AG08395 (cell line): ENCODE measurements around the gene MAPKAPK2.

Source experiments
- DNase-seq: peaks from one replicate; pipeline ENCODE4 v3.0.0; 2012; ENCODE audit warnings: mixed read lengths, low spot score

Gene MAPKAPK2

DNA sequence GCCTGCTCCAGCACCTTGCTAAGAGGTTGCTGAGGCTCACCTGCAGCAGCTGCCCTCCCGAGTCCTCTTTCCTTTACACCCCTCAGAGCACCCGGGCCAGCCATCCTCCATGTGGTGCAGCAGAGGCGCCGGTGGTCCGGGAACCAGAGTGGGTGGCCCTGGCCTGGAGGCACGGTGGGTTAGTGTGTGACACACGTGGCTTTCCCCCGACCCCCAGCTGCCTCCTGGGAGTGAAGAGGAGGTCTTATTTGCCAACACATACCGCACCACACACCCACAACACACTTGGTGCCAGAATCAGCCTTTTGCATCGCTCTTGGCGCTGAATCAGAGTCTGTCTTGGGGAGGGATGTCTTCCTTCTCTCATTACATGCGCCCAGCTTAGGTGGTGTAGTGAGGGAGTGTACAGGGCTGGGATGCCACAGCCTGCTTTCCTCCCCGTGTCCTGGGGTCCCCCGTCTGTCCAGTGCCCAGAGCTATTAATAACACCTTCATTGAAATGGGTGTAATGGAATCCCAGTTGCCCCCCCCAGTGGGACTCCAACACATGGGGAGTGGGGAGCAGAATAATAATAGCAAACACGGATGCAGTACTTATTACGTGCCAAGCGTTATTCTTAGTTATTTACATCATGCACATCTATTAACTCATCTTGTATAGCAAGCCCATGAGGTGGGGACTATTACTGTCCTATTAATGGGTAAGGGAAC, 38.2 kb downstream of the MAPKAPK2 start:
- no peak for DNase-seq

DNA sequence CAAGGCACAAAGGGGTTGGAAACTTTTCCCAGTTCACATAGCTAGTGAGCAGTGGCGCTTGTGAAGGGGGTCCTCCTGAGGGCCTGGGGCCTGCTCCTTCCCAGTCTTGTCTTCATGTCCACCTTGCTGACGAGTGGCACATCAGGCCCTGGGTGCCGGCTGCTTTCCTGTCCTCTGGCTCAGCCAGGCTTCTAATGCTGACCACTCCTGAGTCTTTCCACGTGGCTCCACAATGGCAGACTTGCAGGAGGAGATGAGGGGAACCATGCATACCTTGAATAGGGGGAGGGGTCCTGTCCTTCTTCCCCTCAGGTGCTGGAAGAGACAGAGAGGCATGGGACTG, 38.7 kb downstream of the MAPKAPK2 start:
- no peak for DNase-seq

DNA sequence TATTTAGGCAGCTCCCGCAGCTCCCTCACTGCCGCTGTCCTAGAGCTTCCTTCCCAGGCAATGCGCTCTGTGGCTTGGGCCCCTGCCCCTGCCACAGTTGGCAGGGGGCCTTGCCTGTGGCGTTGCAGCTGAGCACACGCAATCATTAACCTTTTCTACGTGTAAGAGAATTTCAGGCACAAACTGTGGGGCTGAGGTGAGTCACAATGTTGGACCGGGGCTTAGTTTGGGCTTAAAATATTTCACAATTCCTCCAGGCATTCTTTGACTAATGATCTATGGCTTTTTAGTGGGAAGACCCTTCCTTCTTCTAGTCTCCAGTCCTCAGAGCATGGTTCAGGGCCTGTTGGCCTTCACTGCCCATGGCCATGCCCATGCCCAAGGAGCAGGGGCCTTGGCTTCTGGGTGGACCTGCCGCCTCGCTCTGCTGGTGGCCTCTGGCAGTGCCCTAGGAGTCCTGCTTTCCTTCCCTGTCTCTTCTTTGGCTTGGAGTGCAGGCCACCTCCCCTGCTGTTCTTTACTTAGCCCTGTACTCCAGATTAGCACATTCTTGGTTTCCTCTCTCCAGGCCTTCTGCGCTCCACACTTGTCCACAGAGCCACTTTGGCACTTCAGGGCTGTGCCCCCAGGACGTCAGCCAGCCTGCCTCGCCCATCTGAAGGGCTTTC, 39.2 kb downstream of the MAPKAPK2 start:
- peak; percentile 65 for DNase-seq

DNA sequence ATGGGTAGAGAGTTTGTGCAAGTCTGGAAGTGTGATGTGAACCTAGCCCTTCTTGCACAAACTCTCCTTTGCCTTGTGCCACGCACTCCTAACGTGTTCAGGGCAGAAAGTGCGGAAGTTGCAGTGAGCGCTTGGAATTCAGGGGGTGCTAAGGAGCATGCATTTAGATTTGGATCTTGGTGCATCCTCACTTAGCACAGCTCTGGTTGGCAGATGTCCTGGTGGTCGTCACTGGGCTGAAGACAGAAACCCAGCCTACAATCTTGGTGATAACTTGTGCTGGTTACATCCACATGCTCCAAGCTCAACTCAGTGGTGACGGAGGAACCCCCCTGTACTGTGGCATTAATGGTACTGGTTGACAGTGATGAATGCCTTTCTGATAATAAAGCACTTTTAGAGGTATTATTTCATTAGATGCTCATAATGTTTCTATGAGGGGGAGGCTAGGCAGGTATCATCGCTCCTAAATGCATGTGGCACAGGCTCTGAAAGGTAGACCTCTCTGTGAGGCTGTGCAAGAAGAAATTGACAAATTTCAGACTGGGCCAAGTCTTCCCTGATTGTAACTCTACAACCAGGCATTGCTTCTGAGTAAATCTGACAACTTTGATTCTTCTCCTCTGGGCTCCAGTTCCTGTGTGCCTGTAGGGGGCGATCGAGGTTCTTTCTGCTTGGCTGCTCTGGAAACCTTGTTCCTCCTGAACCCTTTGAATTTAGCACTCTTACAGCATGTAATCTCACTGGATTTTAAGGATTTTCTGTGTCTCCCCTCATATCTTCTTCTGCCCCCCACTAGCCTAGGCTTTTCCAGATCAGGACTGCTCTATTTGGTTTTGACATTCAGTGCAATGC, 40.6 kb downstream of the MAPKAPK2 start:
- DNase-seq: peak; percentile 62

DNA sequence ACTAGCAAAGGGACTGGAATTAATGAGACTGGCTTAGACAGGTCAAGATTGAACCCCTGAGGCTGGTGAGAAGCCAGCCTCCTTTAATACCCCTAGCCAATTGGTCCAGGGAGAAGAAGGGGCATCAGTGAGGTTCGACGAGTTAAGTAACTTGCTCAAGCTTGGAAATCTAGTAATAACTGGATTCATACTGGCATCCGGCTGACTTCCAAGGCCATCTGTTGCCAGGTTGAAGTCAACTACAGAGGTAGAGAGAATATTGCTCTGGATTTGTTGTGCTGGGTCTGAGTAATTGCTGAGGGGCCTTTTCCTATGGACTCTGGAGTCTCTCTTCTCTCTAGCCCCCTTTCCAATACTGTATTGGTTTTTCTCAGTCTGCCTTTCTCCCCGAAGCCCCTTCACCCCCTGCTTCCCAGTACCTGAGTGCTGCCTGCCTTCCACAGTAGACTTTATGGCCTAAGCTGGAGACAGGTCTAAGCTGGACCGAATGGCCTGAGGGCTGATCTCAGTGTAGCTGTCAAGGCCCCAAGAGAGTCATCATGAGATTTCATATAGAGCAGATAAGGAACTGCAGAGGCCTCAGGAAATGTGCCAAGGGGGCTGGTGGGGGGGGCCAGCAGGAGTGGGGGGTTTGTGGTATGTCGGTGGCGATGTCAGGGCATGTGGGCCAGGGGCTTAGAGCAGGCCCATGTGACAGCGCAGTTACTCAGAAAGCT, 43.4 kb downstream of the MAPKAPK2 start:
- no peak for DNase-seq

DNA sequence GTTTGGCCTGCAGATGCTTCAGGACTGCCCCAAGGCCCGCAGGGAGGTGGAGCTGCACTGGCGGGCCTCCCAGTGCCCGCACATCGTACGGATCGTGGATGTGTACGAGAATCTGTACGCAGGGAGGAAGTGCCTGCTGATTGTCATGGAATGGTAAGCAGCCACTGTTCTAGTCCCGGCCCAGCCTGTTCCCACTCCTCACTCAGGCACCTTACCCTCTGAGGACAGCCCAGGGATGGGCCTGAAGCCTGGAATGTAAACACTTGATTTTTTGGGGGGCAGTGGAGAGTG, 43.9 kb downstream of the MAPKAPK2 start:
- DNase-seq: no peak

DNA sequence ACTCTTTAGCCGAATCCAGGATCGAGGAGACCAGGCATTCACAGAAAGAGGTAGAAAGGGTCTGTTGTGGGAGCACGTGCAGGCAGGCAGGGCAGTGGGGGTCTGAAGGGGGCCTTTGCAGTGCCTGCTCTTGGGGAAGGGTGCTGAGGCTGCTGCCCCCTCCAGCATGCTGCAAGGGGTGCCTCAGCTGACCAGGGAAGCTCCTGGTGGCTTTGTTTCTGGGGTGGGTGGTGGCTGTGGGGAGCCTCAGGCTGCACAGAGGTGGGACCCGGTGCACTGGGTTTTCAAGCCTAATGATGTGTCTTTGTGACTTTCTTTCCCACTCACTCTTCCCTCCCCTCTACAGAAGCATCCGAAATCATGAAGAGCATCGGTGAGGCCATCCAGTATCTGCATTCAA, 44.3 kb downstream of the MAPKAPK2 start:
- DNase-seq: no peak

DNA sequence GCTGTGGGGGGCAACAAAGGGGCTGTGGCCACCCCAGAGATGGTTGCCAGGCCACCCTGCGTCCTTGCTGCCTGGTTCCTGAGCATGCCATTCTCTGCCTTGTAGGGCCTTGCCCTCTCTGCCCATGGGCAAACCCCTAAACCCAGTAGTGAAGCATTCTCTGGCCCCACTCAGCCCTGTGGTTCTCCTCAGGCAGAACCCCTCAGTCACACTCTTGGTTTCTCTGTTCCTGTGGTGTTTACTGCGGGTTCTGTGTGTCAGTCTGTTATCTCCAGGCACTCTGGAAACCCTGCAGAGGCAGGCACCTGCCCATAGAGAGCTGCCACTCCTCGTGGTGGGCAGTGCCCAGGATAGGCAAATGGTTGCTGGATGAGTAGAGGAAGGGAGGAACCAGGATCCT, 44.8 kb downstream of the MAPKAPK2 start:
- DNase-seq: no peak

DNA sequence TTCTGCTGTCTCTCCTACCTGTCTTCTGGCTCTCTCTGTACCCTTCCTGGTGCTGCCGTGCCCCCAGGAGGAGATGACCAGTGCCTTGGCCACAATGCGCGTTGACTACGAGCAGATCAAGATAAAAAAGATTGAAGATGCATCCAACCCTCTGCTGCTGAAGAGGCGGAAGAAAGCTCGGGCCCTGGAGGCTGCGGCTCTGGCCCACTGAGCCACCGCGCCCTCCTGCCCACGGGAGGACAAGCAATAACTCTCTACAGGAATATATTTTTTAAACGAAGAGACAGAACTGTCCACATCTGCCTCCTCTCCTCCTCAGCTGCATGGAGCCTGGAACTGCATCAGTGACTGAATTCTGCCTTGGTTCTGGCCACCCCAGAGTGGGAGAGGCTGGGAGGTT, 47.8 kb downstream of the MAPKAPK2 start:
- no peak for DNase-seq

DNA sequence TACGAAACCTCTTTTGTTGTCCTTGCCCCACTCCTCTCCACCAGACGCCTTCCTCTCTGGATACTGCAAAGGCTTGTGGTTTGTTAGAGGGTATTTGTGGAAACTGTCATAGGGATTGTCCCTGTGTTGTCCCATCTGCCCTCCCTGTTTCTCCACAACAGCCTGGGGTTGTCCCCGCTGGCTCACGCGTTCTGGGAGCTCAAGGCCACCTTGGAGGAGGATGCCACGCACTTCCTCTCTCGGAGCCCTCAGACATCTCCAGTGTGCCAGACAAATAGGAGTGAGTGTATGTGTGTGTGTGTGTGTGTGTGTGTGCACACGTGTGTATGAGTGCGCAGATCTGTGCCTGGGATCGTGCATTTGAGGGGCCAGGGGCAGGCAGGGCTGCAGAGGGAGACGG, 48.3 kb downstream of the MAPKAPK2 start:
- DNase-seq: no peak

DNA sequence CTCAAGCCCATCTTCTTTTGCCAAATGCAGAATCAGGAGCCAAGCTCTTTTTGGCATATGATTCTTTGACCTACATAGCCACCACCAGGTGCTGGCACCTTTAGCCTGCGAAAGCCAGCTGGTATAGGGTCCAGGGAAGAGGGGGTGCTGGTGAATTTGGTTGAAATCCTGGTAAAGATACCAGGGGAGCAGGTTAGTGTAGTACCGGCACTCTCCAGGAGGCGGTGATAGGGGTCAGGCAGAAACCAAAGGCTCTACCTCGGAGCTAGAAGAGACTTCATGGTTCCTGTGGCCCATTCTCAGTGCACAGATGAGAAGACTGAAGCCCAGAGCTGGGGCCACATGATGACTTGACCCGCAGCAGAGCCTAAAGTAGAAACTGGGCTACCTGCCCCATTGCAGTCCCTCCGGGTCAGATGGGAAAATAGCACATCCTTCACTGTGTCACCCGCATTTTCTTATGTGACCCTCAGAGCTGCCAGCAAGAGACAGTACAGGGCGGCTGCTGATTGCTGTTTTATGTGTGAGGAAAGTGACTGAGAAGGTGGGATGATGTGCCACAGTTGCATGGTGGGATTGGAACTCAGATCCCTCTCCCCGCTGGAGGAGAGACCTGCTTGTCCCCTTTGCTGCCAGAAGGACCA, 49.9 kb downstream of the MAPKAPK2 start:
- DNase-seq: peak; percentile 77

DNA sequence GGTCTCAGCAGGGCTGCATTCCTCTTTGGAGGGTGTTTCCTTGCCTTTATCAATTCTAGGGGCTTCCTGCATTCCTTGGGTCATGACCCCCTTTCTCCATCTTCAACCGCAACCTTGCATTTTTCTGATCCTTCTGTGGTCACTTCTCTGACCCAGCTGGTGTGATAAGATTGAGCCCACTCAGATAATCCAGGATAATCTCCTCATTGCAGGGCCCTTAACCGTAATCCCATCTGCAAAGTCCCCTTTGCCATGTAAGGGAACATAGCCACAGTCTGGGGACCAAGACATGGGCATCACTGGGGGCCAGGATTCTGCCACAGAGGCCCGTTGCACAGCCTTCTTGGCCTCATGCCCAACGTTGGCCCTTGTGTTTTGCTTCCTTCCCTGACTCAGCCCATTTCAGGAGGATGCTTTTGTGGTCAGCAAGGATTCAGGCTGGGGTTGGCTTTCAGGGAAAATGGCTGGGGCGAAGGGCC, 50.9 kb downstream of the MAPKAPK2 start:
- DNase-seq: peak; percentile 29

DNA sequence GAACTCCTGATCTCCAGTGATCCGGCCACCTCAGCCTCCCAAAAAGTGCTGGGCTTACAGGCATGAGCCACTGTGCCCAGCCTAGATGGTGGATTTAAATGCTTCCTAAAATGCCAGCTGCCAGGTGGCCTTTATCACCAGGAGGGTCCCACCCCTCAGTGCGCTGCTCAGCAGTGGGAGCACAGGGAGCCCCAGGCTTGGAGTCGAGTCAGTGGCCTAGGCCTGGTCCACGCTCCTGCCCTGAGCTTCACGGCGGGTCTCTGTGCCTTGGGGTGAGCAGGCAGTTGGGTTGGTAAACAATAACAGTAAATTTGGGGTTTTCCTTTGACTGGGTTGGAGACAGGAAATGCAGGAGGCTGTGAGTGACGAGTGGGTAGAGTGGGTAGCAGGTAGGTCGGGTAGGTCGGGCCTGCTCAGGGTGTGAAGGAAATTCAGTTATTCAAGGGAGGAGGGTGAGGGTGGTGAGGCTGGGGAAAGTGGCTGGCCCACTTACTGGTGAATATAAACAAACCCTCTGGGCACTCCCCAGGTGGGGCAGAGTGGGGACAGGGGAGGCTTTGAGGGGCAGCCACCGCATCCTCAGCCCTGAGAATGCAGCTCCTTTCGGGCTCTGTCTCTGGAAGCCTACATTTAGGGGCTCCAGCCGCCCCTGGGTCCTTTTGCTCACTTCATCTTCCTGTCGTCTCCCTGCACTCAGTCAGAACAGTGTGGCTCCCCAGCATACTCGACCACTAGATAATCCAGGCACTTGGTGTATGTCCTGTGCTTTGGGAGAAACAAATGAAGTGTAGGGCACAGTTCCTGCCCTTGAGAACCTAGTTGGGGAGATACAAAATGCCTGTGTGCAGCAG, 52.4 kb downstream of the MAPKAPK2 start:
- no peak for DNase-seq

DNA sequence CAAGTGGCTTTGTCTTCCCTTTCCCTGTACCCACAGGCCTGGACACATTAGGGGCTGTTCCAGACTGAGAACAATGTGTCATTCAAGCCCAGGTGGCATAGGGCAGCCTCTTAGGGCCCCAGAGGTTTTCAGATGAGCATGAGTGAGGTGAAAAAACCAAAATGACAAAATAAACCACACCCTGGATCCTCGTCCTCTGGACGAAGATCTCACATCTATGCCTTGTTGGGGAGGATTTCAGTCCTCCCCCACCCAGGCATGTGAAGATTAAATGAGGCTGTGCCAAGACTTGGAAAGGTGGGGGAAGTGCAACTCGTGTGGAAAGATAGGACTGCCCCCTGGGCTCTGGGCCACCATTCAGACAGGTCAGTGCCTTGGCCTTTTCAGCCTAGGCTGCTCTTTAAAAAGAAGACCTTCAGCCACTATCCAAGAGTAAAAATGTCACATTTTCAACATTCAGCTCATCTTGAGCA, 53.1 kb downstream of the MAPKAPK2 start:
- no peak for DNase-seq

DNA sequence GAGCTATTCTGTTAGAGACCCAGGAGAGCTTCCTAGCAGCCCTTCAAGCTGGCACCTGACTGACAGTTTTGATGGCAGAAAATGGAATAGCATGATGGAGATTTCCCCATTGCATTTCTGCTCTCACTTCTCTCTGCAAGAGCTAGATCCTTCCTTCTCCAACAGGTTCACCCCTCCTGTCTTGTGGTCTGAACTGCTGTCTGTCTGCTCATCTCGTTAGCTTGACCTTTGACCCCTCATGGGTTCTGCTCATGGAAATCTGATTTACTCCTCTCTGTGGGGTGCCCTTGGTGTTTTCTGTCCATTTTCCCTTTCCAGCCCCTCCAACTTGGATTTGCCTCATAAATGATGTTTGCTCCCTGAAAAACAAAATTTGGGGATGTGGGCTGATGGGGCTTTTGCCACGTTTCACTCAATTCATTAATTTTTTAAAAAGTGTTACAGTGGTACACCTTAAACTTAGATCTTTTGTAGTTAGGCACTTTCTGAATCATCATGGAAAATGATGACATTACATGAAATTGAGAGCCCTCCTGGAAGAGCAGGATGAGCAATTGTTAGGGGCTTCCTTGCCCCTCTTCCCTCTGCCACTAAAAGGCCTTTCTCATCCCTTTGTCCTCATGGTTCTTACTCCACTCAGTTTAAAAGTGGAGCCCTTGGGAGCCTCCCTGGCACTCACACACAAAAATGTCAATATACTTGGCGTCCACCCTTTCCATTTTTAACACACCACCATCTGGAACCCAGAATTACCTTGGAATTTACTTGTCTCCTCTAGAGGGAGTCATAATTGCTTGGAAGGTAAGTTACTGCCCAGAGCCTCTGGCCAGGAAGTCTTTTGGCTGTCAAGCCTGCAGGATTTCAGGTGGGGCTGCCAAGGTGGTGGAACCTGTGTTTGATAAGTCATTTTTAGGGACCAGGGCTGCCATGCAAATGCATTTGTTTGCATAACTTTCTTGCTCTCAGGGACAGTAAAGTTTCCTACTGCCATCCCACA, 54.0 kb downstream of the MAPKAPK2 start:
- DNase-seq: peak; percentile 49

DNA sequence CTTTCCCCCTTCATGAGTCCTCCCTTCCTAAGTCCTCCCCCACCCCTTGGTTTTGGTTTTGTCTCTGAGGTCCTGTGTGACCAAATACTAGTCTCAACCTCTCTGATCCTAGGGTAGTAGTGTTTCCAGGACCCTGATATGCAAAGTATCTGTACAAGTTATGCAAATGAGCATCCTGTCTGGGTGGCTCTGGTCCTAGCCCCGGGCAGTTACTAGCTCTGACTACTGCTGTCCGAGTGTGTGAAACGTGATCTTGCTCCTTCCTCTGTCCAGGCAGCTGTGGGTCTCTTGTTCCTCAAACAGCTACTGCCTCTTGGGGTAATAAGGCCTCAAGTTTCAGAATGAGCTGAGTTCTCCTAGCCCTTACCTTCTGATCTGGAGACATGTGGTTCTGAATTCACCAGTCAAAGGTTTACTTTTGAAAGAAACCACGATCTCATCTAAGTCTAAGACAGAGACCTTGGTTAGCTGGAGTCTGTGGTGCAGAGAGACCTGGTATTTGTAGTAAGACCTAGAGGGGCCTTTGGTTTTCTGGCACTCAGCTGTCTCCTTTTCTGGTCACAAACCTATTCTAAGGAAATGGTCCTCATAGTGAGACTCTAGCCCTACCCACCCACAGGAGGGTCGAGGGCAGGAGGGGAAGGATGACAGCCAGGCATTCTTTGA, 54.8 kb downstream of the MAPKAPK2 start:
- no peak for DNase-seq

DNA sequence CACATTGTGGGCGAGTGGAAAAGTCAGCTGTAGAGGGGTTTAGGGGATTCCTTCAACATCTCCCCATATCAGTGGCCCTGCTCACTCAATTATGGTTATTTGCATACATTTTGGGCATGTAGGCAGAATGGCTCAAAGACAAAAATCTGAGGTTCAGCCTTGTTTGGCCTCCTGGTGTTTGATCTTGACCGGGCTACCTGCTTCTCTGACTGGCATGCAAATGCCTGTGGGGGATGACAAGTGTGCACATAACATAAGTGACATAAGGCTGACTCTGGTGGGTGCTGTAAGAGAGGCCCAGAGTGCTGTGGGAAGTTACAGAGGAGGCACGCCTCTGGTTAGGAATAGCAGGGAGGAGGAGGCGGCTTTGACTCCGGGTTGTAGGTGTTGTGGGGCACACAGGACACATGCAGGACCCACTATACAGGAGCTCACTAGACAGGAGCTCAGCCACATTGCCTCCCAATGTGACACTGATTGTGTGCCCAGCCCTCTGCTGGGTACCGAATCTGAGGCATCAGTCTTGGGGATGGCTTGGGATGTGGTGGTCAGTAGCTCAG, 56.5 kb downstream of the MAPKAPK2 start:
- no peak for DNase-seq

DNA sequence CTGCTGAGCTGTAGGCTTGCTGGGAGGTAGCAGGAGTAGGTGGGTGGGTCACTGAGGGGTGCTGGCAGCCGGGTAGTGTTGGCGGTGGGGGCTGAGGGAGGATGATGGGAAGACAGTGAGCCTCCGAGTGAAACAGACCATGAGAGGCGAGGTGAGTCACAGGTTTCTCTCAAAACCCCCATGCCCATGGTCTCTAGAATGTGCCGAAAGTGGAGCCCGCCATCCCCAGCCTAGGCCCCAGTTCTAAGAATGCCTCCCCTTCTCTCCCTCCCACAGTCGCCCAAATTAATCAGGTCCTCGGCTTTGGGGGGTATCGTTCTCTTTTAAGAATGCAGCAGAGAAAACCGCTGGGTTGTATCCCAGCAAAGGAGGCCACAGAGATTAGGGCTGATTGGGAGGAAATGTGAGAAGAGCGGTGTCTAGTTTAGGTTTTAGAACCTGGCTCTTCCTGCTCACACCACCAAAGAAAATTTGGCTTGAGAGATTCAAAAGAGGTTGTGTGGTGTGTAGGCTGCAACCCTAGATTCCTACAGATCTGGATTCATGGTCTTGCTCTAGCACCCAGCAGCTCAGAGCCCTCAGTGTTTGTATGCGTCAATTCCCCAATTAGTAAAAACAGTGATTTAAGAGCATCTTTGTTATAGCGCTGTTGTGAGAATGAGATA, 58.1 kb downstream of the MAPKAPK2 start:
- no peak for DNase-seq
